NCI-H82 treated with DMSO at 0.1 percent for 48 hours (cell line): ENCODE measurements around the gene GAK.

Experiments
- DNase-seq: peaks from one replicate; lab custom pipeline; 2025; ENCODE audit not compliant: unreplicated experiment; lab: John Stamatoyannopoulos, UW

Gene GAK

DNA sequence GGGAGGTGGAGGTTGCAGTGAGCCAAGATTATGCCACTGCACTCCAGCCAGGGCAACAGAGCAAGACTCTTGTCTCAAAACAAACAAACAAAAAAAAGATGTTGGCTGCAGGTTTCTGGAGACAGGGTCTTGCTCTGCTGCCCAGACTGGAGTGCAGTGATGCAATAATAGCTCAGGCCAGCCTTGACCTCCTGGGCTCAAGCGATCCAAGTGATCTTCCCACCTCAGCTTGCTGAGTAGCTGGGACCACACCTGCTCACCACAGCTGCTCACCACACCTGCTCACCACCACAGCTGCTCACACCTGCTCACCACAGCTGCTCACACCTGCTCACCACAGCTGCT is 76.3 kb downstream of the GAK start:
- DNase-seq = no peak

DNA sequence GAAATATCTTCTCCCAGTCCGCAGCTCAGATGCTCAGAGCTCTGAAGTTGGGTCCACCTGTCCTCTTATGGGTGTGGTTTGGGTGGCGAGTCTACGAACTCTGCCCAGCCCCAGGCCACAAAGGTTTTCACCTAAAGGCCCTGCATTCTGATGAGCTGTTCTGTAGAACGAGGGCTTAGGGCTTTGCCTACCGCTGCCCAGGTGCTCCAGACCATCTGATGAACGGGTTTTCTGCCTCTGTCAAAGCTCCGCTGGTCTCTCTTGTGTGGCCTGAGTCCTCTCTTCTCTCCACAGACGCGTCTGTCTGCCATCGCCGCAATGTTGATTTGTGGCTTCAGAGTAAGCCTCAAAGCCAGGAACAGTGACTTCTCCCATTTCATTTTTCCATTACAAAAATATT is 77.8 kb downstream of the GAK start:
- DNase-seq = no peak

DNA sequence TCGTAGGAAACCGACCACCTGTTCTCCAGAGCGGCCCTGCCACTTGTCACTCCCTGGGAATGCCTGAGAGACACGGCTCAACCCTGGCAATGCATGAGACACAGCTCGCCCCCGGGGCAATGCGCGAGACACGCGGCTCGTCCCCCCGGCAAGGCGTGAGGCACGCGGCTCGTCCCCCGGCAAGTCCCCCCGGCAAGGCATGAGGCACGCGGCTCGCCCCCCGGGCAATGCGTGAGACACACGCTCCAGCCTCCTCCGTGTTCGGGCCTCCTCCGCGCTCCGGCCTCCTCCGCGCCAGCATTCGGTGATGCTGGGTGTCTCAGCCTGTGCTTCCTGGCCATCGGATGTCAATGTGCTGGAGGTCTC is 78.7 kb downstream of the GAK start:
- no peak for DNase-seq

DNA sequence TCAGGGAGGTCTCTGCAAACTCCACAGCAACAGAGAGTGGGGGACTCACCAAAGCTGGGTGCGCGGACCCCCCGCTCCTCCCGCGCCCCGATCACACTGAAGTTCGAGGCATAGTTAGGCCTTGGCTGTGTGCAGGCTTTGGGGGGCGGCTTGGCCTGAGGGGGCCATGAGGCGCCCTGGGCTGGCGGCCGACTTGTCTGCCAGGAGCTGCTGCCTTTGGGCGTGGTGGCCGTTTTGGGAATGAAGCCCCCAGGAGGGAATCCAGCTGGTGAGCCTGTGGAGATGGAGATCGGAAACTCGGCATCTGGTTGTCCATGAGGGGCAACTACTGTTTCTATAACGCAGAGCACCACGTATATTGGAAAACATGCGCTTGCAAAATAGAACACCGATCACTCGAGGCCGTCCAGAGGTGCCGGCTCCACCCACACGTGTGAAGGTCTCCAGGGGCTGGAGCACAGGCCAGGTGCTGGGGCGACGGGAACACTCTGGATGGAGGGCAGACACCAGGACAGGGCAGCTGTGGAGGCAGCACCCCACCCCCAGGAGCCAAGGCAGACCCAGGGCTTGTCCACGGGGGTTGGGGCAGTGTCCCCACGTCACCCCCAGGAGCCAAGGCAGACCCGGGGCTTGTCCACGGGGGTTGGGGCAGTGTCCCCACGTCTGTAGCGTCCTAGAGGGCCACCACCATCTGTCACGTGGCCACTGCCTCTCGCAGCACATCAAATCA is 80.2 kb downstream of the GAK start:
- no peak for DNase-seq

DNA sequence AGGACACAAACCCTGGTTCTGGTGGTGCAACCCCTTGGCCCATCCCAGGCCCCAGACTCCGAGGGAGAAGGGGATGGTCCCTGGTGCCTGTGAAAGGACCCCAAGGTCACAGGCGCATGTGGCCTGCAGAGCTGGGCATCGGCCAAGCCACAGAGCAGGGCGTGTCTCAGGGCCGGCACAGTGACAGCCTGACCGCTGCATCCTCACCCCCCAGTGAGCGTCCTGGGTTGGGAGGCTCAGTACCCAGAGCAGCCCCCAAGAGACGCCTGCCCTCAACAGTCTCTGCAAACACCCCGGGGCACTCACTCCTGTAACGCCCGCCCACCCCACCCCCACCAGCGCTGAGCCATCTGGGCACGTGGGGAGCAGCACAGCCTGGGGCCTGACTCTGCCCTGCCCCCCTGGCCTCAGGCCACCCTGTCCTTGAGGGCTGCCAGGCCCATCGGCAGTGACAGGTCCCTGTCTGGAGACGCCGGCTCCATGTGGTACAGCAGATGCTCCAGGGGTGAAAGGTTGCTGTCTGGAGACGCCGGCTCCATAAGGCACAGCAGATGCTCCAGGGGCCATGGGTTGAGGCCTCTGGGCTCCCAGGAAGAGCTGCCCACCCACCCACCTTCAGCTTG is 81.7 kb downstream of the GAK start:
- no peak for DNase-seq

DNA sequence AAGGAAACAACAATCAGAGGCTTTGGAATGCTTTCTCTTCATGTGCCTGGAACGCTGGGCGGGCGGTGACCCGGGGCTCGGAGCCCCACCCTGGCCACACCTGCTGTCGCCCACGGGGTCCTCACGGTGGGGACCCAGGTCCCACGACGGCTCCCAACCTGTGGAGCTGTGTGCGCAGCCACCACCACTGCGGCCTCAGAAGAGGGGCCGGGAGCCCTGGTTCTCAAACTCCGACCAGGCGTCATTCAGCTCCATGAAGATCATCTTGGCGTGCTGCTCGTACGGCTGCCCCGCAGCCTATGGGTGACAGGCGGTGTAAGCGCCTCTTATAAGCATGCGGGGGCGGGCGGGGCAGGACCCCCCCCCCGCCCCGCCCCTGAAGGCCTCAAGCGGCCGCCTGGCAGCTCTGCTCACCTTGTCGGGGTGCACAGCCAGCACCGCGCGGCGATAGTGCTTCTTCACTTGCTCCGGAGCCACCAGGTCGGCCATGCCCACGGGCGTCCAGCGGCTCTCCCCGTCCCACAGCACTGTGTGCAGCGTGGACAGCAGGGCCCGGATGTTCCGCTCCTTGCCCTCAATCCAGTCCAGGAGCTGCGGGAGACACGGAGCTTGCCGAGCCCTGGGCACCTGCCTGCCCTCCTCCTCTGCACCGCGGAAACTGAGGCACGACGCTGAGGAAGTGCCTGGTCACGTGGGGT is 82.5 kb downstream of the GAK start:
- DNase-seq = no peak

DNA sequence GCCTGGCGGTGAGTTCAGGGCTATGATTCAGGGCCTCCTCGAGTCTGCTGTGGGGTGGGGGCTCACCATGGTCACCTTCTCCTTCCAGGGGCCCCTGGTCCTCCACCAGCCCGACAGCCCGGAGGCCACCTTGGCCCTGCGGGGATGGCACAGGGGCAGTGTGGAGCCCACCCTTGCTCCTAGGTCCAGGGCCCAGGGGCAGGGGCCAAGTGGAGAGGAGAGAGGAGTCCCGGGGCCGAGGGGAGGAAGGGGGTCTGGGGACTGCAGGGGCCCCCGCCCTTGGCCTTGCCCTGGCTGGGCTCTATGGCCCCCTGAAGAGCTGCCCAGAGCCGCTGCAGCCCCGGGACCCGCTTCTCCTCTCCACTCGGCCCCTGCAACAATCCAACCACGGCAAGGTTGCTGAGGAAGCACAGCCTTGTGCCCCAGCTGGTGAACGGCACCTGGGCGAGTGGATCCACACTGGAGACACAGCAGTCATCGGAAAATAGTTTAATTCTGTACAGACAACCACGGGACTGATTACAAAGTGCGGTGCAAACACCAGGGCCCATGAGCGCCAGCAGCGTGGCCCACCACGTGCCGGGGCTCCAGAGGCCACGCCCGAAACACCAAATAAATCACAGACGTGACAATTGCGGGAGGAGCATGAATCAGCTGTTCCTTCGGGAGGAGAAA is 83.2 kb downstream of the GAK start:
- DNase-seq = no peak

DNA sequence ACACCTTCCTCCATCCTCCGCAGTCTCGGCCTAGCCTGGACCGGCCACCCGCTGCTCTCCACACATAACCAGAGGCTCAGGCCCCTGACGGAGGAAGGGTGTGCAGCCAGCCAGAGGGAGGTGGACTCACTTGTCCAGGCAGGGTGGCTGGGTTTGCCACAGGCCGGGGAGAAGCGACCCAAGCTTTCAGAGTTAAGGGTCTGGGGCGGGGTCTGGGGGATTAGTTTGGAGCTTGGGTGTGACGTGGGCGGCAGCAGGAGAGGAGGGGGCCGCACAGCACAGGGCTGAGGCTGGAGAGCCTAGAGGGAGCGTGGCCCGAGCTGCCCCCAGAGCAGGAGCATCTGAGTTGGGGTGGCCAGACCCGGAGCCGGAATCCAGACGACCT is 83.8 kb downstream of the GAK start:
- DNase-seq = no peak

DNA sequence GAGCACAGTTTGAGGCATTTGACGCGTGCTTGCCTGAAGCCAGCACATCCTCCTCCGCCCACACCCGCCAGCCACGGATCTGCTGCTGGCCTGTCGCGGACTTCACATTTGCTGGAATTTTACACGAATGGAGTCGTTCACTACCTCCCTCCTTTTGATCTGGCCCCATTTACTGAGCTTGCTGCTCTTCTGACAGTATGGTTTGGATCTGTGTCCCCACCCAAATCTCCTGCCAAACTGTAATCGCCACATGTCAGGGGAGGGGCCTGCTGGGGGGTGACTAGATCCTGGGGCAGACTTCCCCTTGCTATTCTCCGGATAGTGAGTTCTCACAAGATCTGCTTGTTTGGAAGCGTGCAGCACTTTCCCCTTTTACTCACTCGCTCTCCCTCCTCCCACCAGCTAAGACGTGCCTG is 86.3 kb downstream of the GAK start:
- DNase-seq = peak; percentile 26

DNA sequence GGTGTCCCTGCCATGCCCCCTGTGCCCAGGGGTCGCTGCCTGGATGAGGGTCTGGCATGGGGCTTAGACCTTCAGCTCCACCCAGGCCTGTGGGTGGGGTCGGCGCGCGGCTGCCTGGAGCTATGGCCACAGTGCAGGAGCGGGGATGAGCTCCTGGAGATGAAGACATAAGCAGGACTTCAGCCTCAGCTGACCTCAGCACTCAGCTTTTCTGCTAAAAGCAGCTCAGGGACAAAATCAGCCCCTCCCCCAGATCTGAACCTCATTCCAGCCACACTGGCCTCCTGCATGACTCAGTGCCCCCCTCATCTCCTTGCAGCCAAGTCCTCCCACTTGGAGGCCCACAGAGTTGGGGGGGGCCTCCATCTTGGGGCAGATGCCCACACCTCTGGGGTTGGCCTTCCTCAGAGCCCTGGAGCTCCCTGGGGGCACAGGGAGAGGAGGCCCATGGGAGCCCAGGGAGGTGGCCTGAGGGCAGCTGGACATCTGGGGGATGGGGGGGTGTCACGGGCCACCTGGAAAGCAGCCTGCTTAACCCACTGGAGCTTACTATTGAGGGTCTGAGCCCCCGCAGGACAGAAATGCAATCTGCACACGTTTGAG is 86.8 kb downstream of the GAK start:
- DNase-seq = no peak

DNA sequence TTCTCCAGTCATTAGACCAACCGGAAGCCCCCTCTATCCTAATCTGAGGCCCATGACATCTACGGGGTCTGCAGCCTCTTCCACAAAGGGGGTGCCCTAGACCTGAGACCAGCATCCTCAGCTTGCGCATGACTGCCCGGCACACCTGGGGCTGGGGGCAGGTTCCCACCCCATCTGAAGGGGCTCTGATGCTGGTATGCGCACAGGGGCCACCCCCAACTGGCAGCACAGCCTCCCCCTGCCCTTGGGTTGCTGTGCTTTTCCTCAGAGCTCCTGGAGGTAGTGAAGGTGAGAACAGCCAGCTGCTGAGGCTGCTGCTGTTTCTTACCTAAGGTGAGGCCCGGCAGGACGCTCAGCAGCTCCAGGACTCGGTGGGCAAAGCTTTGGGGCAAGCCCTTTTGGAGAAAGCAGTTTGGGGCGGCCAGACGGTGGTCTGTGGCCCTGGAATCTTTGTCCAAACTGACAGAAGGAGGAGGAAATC is 87.3 kb downstream of the GAK start:
- no peak for DNase-seq

DNA sequence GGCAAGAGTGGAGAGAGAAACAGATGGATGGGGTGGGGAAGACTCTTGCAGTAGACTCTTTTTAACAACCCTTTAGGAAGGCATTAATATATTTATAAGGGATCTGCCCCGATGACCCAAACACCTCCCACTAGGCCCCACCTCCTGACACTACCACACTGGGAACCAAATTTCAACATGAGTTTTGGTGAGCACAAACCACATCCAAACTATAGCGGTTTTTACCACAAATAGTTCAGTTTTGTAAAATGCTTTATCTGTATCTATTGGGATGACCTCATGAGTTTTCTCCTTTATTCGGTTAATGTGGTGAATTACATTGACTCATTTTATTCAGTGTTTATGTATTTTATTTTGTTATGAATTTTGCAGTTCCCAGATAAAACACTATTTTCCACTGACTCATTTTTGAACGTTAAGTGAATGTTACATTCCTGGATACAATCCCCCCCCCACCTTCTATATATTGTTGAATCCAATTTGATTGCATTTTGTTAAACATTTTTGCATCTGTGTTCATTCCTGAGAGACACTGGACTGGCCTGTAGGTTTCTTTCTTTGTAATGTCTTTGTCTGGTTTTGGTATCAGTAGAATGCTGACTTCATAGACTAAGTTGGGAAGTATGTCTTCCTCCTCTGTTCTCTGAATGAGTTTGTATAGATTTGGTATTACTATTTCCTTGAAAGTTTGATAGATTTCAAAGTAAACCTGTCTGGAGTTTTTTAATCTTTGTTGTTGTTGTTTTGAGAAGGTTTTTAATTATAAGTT is 92.3 kb downstream of the GAK start:
- DNase-seq = no peak

DNA sequence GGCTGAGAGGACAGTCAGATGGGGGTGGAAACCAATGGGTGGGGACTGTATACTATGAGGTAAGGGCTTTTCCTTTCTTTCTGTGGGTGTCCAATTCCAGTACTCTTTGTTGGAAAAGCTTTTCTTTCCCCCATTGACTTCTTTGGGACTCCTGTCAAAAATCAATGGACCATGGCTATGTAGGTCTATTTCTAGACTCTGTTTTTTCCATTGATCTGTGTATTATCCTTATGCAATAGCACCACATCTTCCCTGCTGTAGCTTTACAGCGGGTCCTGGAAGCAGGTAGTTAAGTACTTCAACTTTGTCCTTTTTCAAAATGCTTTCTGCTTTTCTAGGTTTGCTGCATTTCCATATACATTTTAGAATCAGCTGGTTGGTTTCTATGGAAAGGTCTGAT is 94.3 kb downstream of the GAK start:
- DNase-seq = no peak

DNA sequence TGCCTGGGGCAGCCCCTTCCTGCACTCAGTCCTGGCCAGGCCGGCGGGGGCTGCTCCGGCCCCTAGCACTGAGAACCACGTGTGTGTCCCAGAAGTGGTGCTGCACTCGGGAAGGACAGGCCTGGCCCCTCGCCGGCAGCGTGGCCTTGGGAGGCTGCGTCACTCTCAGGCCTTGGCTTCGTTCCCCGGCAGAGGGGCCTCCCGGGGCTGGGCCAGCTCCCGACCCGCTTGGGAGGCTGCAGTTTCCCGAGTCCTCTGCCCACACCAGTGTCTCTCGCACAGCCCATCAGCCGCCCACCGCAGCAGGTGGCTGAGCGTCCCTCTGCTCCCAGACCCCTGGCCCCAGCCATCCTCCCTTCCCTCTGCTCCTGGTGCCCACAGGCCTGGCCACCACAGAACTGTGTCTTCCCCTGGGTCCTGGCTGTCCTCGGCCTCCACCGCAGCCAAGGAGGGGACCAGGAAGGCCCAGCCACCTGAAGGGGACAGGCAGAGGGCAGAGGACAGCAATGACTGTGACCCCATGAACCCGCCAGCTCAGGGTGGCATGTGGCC is 95.3 kb downstream of the GAK start:
- DNase-seq = no peak

DNA sequence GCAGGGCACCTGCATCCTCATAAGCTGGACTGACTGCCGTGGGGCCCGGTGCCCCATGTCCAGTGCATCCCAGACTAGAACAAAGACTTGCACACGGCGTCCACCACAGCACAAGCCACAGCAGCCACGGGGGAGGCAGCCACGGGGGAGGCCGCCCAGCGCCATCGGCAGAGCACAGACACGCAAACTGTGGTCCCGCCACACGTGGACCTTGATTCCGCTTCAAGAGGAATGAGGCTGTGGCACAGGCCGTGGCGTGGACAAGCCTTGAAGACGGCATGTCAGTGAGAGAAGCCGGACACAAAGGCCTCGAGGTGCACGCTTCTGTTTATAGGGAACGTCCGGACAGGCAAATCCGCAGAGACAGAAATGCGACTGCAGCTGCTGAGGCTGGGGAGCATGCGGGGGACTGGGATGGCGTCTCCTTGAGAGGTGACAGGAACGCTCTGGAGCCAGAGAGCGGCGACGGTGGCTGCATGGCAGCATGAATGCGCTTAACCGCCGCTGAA is 96.1 kb downstream of the GAK start:
- no peak for DNase-seq

DNA sequence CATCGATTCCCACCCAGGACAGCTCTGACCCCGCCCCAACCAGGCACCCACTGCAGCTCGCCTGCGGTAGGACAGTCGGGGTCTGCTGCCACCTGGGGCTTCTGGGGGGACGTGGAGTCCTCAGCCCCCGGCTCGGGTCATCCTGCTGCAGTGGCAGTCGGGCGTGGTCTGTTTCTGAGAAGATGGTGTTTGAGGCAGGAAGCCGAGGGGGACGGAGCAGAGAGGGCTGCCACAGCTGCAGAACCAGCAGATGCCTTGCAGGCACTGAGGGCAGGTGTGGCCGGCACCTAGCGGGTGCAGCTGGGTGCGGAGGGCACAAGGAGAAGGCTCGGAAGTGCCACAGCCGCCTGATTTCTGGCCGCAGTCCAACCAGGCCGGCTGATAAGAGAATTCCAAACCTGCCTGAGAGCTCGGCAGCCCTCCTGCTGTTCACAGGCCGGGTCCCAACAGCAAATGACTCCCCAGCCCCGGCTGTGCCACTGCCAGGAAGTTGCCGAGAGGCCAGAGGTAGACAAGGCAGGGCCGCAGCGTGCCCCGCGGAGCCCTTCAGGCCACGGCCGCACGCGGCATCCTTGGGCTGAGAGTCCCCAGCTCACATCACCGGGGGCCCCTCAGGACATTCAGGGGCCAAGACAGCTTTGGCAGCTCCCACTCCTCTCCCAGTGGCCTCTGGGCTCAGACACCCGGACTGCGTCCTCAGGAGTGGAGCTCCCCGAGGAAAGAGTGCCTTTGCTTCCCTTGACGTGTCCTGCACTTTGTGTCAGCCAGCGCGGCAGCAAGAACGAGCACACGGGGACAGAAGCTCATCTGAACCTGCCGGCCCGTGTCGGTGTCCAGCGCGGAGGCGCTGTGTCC is 96.7 kb downstream of the GAK start:
- DNase-seq = no peak

DNA sequence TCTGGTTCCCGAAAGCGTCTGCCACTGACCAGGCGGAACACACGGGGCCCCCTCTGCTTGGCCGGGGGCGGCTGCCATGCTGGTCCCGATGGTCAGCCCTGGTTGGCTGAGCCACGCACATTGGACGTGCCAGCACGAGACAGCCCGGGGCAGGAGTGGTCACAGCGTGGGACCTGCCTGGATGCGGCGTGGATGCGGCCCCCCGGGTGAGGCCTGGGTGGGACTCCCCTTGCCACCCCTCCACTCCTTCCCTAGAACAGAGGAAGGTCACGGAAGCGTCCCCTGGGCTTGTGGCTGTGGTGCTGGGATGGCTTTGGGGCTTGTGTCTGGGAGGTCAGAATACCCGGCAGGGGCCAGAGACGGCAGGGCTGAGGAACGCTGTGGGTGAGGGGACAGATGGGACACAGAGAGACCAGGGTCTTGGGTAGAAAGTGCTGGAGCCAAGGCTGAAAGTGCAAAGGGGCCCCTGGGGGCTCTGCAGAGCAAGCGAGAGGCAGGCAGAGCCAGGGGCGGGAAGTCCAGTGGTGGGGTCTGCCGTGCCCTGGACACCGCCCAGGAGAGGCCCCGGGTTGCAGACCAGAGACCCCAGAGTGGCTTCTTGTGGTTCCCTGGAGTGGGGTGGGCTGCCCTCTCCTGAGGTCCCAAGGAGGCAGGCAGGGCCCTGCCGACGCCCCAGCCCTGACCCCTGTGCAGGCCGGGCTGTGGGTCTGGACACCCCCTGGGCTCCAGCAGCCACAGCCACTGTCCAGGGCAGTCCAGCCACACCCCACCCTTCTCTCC is 97.6 kb downstream of the GAK start:
- no peak for DNase-seq

DNA sequence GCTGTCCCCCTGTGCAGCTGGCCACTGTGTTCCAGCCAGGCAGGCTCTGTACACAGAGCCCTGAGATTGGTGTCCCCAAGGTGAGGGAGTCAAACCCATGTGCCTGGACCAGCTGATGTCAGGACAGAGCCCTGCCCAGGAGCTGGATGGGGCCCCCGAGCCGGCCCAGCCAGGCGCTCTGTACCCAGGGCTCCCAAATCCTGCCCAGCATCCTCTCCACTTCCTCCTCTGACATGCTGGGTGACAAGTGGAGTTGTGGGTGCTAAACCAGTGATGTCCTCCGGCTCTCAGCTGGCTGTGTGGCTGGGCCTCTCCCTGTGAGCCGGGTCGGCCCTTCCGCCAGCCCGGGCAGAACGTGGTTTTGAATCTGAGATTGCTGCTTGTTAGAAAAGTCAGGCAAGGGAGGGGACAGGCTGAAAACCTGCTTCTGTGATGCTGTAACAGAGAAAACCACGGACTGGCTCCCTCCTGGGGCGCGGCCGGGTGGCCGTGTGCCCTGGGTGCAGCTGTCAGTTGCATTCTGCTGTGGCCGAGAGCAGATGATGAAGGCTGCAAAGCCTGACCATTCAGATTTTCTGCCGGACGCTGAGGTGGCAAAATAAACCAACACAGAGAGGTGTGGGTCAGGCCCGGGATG is 98.3 kb downstream of the GAK start:
- no peak for DNase-seq
